Measurements from ENCODE around the gene ATP5MC2.

Gene ATP5MC2

GRCh38 chr12:53677016-53677799 is 1.3 kb upstream of the ATP5MC2 start:
- TF ChIP-seq ZFX (IDR thresholded peaks at IDR 0.05) (no peak), CTCF (conservative IDR thresholded peaks at IDR 0.05) (no peak)
- H3K27ac ChIP-seq, result no peak overlapping the region

DNA sequence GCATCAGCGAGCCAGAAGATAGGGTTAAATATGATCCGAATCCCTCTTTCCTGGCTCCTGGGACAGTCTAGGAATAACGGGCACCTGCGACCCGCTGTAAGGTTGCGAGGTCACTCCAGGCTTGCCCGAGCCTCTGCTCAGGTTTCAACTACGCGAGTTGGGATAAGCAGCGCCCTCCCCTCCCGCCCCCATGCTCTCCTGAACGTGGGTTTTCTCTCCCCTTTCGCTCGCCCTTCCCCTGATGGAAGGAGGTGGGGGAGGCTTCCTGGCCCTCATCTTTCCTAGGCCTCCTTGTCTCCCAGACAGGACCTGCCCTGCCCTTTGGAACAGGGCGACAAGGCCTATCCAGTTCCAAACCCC is 753 bp upstream of the ATP5MC2 start:
- peak overlapping the region; percentile 91 for H3K27ac ChIP-seq
- TF ChIP-seq CTCF (conservative IDR thresholded peaks at IDR 0.05), result no peak
- TF ChIP-seq ZFX (IDR thresholded peaks at IDR 0.05), result no peak

DNA sequence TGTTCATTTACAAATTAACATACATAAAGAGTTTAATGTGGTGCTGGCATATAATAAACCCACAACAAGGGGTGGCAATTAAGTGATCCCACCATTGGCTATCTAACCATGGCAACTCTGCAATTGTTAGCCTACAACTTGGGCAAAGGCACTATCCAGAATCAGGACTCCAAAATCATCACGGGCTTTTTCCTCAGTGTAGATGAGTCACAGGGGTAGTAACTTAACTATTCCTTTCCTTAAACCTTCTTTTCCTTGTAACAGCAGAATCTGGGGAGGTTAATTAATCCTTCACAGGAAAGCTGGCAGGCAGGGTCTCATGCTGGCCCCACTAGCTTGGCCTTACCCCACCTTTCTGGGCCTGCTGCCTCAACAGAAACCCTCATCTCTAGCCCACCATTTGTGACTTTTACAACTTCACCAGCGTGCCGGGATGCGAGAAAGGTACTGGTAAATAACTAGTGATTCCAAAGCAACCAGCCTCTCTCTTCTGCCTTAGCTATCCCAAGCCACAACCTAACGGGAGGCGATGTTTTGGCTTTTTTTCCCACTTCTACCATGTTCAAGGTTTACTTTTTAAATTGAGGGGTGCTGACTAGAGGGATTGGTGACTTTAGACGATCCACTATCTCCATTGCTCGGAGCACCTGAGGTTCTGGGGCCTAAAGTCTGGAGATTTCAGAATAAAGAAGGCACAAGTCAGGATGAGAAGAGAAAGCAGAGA is 744 bp downstream of the ATP5MC2 start:
- TF ChIP-seq ZFX (IDR thresholded peaks at IDR 0.05) (no peak), CTCF (conservative IDR thresholded peaks at IDR 0.05) (no peak)
- peak overlapping the region; percentile 91 for H3K27ac ChIP-seq

DNA sequence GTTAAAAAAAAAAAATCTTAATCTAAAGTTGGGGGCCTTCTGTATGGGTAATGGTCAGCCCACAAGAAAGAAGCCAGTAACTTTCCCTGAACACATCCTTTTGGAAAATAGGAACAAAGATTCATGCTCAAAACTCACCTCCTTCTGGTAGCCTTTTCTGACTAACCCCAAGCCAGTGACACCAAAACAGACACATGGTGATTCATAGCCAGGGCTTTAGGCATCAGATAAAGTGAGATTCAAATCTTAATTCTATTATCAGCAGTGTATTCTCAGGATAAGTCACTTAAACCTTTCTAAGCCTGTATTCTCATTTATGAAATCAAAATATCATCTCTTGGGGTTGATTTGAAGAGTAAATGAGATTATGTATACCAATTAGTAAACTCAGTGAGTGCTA is 4.9 kb downstream of the ATP5MC2 start:
- no peak overlapping the region for H3K27ac ChIP-seq
- TF ChIP-seq ZFX (IDR thresholded peaks at IDR 0.05), result no peak
- TF ChIP-seq CTCF (conservative IDR thresholded peaks at IDR 0.05), result no peak

GRCh38 chr12:53670308-53670707 is 5.6 kb downstream of the ATP5MC2 start:
- no peak overlapping the region for H3K27ac ChIP-seq
- TF ChIP-seq ZFX (IDR thresholded peaks at IDR 0.05), result no peak
- TF ChIP-seq CTCF (conservative IDR thresholded peaks at IDR 0.05), result no peak

DNA sequence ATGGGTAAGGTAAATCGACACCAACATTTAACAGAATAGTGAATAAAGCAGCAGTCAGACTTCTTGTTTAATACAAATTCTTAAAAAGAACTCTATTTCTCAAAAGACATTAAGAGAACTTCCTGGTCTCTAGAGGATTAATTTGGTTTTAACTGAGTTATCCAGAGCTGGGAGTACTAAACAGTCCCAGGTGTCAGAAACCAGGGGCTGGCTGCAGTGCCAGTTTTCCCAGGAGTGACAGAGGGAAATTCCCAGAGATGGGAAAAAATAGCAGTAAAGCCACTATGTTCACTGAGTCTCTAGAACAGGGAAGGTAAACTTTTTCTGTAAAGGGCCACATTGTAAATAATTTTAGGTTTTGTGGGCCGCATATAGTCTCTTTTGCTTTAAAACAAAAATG is 8.8 kb downstream of the ATP5MC2 start:
- no peak overlapping the region for H3K27ac ChIP-seq
- no peak for TF ChIP-seq CTCF (conservative IDR thresholded peaks at IDR 0.05)
- no peak for TF ChIP-seq ZFX (IDR thresholded peaks at IDR 0.05)

DNA sequence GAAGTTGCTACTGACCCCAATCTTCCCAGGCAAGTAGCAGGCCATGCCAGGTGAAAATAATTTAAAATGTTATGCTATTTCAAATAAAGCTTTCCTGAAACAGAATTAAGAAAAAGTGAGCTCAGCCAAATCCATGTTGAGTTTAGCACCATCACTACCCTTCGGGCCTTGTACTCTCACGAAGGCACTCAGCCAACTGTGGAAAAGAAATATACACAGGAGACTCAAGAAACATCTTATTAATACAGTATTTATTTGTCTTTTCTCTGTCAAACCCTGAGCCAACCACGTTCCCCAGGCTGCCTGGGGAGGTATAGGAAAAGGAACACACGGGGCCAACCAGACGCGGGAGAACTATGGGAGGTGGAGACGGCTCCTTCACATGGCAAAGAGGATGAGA is 10.9 kb downstream of the ATP5MC2 start:
- H3K27ac ChIP-seq, result no peak overlapping the region
- TF ChIP-seq CTCF (conservative IDR thresholded peaks at IDR 0.05) (no peak), ZFX (IDR thresholded peaks at IDR 0.05) (no peak)

Measured in C4-2B (cell line).